ENCODE results near the gene MFSD1.
"Not testable (repeated sequence)": the region's sequence is repeated elsewhere in the genome, so short reads cannot be mapped to it uniquely, and the experiment has no call there.

Gene MFSD1

DNA sequence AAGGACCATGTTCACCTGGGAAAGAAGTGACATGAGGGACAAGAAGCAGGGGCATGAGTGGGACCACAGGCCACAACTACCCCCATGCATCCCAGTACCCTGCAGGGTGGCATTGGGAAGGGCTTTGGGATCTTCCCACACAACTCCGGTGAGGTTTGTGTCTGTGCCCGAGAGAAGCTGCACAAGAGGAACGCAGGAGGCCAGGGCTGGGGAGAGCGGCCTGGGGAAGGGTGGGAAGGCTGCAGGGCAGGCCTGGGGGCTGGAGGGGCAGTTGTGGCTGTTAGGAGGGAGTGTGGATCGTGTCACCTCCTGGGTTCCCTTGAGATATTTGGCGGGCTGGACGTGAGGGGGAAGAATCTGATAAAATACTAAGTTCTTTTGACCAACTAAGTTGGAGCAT is 25.3 kb upstream of the MFSD1 start:
- DNase-seq = no peak

DNA sequence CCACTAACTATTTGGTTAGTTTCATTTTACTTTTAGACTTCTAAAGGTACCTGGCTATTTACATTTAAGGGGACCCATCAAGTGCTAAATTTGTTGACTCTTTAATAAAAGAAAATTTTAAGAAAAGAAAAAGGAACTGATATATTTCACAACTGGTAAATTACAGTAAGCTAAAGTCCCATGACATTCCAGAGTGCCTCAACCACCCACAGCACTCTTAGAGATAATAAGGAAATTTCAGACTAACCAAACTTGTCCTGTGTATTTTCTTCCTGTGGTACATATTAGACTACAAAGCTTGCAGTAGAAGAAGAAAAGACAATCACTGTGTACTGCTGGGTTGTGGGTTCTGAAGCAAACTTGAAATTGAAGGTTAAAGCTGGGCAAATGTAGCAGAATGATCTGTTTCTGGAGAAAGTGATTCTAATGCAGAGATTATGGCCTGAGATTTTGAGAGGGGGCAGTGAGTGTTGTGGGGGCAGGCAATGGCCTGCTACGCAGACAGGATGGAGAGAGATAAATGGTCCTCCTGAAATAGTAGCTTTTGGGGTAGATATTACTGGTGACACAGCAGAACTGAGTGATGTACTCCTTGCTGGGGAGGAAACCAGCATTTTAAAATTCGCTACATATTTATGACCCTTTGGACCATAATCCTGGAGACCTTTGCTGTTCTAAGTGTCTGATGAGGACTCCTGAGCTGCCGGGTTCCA is 24.5 kb upstream of the MFSD1 start:
- no peak for DNase-seq

- DNase-seq = no peak
Observed at GRCh38 chr3:158780766-158781165, 21.1 kb upstream of the MFSD1 start.

DNA sequence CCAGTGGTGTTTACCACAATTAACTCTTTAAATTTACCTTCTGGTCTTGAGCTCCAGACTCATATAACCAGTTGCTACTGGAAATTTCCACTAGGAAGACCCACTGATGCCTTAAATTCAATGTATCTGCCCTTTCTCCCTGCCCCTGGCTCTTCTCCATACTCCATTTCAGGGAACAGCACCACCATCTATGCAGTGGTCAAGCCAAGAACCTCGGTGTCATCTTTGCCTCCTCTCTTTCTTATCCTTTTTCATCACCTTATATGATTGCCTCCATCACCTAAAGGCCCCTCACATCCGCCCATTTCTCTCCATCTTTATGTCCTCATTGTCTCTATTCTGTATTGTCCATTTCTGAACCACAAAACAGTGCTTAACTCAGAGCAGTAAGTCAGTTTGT is 20.7 kb upstream of the MFSD1 start:
- DNase-seq = no peak

- no peak for DNase-seq
Observed at GRCh38 chr3:158781849-158782248, 20.0 kb upstream of the MFSD1 start.

- DNase-seq = no peak
Observed at GRCh38 chr3:158782283-158782989, 19.4 kb upstream of the MFSD1 start.

- DNase-seq = no peak
Observed at GRCh38 chr3:158783051-158783450, 18.8 kb upstream of the MFSD1 start.

GRCh38 chr3:158785972-158786371 is 15.9 kb upstream of the MFSD1 start:
- no peak for DNase-seq

DNA sequence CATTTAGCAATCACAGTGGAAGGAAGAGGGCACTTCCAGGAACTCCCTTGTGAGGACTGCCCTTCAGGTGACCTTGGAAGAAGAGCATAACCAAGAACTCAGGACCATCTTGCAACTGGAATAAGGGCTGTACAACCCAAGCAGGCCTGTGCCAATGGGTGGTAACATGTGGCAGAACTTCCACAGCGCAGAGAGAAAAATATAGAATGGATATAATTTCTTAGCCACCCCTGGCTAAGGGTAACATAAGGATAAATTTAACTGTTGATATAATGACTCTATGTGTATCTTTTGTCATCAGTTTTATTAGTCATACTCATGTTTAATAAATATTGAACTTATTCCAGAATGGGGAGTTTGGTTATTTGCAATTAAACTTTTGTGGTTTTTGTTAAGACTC is 13.4 kb upstream of the MFSD1 start:
- no peak for DNase-seq

DNA sequence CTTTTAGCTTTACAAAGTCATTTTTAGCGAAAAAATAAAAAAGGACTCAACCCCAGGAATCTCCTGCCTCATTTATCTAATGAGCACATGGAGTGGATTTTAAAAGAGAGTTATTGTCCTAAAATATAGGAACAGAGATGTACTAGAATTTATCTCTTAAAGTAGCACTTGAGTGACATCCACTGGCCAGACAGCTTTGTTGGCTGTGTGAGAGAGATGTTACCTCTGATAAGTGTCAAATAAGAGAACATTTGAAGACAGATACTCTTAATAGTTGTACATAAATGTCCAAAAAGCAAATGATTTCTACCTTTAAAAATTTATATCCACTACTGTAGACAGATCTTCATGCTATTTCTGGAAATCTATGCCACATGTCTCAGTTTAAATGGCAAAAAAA is 12.3 kb upstream of the MFSD1 start:
- DNase-seq = no peak

- DNase-seq = peak; percentile 40
Observed at GRCh38 chr3:158790901-158791589, 10.8 kb upstream of the MFSD1 start.

GRCh38 chr3:158791590-158791920 is 10.3 kb upstream of the MFSD1 start:
- DNase-seq = not testable (repeated sequence)

DNA sequence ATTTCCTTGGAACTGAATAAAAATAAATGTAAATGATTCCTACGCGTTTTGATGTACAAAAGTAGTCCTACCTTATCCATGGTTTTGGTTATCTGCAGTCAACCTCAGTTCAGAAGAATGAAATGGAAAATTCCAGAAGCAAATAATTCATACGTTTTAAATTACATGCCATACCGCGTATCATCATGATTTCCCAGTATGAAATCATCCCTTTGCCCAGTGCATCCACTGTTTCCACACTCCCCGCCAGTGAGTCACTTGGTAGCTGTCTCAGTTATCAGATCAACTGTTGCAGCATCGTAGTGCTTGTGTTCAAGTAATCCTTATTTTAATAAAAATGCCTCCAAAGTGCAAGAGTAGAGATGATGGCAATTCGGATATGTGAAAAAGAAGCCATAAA is 9.1 kb upstream of the MFSD1 start:
- DNase-seq = no peak

GRCh38 chr3:158794206-158794605 is 7.6 kb upstream of the MFSD1 start:
- no peak for DNase-seq

DNA sequence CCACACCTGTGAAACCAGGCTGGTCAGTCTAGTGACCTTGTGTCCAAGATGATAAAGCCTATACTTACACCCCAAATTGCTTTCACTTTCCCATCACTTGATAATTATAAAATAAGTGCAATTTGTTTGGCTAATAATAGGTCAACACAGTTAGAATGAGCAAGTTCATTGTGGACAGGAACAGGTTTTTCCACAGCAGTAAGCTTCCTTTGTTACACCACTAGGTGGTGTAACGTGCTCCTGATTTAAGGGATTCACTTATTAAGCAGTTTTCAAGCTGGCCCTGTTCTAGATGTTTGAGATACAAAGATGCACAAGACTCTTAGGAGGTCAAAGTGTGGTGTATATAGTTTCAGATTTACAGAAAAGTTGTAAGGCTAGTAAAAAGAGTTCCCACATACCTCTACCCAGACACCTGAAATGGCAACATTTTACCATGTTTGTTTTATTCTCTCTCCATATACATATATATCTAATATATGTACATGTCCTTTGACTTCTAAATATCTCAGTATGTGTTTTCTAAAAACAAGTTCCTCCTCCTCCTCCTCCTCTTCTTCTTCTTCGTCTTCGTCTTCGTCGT is 6.8 kb upstream of the MFSD1 start:
- DNase-seq = peak; percentile 5

DNA sequence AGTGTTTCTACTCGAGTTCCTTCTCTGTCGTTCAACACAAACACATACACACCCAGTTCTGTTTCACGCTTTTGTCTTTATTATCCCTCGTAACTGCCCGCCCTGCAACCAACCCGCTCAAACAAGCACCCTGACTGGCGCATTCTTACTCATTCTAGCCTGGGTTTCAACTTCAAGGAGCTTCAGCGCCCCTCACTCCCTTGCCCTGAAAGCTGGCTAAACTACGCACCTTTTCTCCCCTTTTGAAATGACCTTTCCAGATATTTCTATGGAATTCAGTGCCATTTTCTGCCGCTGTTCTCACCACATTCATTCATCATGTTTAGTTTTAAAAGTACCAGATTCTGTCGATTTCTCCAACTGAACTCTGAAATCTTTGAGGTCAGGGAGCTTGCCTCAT is 653 bp upstream of the MFSD1 start:
- no peak for DNase-seq

GRCh38 chr3:158802409-158803268 is 785 bp downstream of the MFSD1 start:
- no peak for DNase-seq

DNA sequence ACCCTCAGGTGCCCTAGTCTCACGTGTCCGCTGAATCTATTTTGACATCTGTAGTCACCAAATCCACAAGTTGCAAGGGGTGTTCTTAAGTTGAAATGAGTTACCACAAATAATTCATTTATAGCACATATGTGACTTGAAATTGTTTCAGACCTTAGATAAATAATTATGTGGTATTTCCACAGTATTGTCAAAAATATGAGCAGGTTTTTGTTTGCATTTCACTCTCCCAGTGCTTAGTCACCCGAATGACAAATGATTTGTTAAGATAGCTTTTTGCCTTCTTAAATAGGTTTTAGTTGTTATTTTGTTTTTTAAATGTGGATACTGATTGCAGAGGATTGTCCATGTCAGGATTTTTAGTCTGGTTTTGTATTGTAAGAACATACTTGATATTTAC is 2.6 kb downstream of the MFSD1 start:
- DNase-seq = no peak

- DNase-seq = no peak
Observed at GRCh38 chr3:158808697-158809096, 6.8 kb downstream of the MFSD1 start.

DNA sequence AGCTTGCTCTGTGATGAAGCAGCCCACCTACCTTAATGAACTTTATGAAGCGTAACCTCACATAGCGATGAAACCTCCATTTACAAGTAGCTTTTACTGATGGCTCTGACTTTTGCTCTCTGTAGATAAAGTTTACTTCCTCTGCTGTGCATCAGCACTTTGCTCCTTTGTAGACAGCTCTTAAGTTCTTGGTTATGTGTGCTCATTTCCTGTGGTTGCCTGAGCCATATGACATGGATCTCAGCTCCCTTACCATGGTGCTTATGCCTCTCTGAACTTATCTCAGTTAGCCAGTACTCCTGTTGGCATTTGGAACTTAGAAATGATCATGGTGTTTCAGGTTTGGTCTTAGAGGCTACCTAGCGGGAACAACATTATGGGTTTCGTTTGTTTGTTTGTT is 7.8 kb downstream of the MFSD1 start:
- DNase-seq = no peak

DNA sequence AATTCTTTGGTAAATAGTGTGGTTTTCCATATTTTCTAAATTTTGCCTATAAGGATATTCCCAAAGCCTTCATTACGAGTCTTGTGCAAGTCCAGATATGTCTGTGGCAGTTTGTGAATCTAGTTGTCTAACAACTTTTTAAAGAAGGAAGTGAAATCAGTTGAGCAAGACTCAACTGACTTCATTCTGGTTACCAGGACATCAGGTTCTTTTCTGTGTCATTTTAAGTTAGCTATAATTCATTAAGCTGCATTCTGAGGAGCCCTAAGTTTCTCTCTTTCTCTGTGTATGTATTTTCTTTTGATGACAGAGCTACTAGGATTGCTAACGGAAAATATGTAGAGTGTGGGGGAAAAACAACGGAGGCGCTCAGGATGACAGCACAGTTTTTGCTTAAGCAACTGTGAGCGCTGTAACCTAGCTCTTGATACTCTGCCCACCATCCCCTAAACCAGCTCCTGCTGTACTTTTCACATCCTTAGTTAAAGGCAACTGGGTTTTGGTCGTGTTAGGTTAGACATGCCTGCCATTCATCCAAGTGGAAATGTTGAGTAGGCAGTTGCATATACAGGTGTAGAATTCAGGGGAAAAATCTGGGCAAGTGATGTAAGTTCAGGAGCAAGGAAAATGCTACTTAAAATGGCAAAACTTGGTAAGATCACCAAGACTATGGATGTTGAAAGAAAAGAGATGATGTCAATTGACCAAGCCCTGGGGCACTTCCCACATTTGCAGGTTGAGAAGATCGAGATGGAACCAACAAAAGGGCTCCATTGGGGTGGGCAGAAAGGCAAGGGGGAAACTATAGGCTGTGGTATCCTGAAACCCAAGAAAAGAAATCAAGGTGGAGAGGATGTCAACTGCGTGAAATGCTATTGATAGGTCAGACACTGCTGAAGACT is 9.2 kb downstream of the MFSD1 start:
- DNase-seq = no peak

DNA sequence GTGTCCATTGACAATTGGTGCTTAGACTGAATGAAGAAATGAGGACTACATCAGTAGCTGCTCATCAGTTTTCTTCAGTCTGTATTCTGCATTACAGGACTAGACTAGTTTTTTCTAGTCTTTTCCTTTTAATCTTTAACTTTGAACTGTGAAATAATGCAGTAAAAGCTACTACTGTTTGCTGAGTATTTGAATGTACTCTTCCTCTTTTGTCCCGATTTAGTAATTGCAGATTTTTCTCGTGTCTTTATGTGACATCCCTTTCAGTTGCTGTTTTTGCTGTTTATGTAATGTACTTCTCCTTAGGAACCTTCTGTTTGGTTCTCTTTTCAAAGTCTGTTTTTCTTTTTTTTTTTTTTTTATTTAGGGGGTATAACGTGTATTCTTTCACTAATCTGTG is 17.4 kb downstream of the MFSD1 start:
- DNase-seq = no peak

Data from NCI-H1092 (cell line).